HG02938 (cell line): ENCODE measurements around the gene TMCC1.

Source experiments
- ATAC-seq: cut with Tn5 transposase; IDR thresholded peaks from one replicate; pipeline ENCODE4 v1.9.1; 2021; ENCODE audit warnings: mild to moderate bottlenecking, moderate library complexity; ENCODE audit not compliant: unreplicated experiment

The TMCC1 gene

DNA sequence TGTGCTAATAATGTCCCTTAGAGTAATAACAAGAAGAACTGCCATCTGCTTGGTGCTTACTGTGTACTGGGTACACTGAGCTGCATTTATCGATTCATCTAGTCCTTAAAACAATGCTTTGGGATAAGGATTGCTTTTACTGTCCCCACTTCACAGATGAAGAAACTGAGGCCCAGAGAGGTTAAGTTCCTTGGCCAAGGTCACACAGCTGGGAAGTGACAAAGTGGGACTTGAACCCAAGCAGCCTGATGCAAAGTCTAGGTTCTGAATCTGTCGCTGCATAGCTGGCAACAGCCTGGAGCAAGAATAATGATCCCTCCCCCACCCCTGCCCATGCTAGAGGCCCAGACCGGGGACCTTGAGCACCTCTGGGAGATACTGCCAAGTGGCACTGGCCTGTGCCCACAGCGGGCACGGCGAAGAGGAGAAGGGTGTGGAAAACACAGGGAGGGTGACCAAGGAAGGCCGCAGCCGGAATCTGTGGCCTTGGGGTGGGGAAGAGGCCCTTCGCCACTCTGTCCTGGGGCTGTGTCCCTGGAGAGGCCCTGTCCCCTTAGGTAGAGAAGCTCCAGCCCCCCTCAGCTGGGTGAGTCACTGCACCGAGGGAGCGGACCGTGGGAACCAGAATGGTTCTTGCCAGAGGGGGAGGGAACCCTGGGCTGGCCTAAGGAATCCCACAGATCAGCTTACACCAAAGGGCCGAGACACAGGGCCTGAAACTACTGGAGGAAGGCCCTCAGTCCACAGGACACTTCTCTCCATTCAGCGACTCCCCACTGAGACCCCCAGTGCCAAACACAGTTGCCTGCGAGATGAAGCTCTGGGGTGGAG is 290.6 kb downstream of the TMCC1 start:
- no peak for ATAC-seq

DNA sequence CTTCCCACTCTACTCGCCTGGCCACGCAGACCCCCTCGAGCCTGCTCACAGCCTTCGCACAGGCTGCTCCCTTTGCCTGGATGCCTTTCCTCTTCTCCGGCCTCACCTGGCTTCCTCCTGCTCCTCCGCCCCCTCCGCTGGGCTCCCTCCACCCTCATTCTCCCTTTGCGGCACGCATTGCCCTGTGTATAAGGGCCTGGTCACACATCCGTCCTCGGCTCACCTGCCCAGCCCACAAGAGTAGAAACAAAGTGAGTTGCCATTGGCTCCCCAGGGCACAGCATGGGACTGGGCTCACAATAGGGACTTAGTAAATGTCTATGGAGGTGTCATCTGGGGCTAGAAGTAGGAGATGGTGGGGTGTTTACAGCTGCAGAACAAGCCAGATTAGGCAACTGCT is 291.2 kb downstream of the TMCC1 start:
- ATAC-seq, result no peak

DNA sequence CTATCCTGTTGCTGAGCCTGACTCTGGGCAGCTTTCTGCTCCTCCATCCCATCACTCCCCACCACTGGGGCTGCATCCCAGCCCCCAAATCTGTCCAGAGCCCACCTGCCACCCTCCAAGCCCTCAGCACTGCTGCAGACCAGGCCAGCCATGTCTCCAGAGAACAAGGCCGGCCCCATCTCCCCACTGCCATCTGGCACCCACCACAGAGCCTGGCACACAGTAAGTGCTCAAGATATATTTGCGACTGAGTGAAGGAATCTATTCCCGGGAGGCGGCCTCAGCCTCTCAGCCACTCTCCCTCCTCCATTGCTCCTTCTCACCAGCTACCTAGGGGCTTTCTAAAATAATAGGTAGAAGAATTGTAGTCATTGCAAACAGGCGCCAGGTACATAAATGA is 291.8 kb downstream of the TMCC1 start:
- ATAC-seq, result no peak

DNA sequence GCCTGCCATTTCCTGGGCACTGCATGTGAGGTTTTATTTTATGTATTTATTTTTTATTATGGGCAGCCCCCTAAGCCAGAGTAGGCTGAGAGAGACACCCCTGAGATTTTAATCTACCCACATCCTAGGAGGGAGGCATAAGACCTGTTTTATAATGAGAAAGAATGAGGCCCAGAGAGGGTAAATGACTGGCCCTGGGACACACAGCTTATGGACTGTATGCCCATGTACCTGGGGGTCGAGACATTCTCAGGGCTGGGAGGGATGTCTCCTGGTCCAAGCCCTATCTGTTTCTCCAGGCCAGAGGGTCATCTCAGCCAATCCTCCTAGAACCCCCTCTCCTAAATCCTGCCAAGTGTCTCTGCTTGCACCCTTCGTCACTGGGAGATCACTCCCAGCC is 293.2 kb downstream of the TMCC1 start:
- no peak for ATAC-seq

DNA sequence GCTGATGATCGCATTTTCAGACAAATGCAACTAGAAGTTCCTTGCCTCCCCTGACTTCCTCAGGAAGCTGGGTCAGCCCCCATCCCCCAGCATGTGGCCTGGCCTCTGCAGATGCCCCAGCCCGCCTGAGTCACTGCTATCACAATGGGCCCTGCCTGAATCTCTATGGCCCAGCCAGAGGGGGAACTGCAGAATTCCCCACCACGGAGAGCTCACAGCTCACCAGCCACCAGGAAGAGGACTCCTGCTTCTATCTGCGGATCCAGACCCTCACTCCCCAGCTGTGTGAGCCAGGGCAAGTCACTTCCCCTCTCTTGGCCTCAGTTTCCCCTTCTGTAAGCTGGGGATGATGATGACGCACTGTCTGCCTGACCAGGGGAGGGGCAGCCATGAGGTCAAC is 293.9 kb downstream of the TMCC1 start:
- no peak for ATAC-seq

DNA sequence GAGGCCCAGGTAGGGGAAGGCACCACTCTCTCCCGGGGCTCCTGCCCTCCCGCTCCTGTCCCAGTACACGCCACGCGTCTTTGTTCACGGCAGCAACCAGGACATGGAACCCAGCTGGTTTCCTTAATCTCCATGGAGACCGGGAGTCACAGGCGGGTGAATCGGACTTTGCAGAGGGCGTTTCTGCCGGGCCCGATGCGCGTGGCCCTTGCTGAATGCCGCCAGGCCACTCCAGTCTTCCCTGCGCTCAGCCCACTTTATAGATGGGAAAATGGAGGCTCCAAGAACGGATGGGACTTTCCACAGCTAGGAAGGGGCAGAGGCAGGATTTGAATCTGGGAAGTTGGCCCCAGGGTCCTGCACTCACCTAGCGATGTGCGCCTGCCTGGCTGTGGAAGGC is 294.4 kb downstream of the TMCC1 start:
- no peak for ATAC-seq

DNA sequence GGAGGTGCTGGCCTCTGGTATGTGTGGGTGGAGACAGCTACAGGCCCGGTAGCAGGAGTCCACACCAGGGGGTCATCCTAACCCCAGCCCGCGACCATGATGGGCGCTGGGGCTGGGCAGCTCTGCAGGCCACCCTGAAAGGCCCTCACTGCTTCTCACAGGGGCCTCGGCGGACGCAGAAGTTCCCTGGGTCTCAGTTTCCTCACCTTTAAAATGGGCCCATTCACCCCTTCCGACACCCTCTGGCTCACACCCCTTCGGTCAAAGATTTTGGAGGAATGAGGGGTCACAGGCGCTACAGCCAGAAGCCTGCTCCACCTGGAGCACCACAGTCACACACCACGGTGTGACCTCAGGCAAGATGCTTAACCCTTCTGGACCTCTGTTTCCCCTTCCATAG is 295.0 kb downstream of the TMCC1 start:
- no peak for ATAC-seq

DNA sequence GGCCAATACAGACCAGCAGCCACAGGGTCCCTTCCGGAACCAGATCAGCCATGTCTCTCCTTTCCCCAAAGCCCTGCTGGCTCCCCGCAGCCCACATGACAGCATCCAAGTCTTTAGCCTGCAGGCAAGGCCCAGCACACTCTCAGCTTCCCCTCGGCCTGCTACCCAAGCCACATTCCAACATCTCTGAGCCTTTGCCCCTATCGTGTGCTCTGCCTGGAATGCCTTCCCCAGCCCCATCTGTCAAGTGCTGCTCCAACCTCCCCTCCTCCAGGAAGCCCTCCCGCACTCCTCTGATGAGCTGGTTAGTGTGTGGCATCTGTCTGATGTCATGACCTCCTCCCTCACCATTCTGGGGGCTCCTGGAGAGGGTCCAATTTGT is 295.5 kb downstream of the TMCC1 start:
- no peak for ATAC-seq
